ENCODE data around the gene KLF16. TPM values are rescaled to one million over a fixed set of nuclear protein-coding genes. Genes with fewer than 3 reads are reported as not detected.

The KLF16 gene
- total and polyA plus RNA-seq, 3 experiments from 2014 or later, result 0.92 to 43.1 (median 42.8) TPM

DNA sequence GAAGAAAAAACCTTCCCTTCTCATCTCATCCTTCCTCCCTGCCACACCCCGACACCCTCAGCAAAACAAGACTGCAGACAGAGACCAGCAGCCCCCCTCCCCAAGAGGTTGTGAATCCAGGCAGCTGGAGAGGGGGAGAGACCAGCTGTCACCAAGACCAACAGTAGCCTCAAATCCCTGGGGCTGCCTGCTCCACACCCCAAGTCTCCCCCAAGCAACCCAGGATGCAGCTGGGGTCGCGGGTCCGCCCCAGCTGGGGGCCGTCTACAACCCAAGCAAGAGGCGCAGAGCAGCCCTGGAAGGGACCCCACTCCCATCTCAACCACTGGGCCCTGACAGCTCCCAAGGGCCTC lies 7.1 kb downstream of the KLF16 start:
- Histone ChIP-seq H3K27me3 (ENCODE audit: insufficient read depth, low read length, poor library complexity, severe bottlenecking) (no peaks in the 10 kb centered on the region), H3K9me3 (ENCODE audit: low read length) (no peaks in the 10 kb centered on the region), H3K4me1 (ENCODE audit: insufficient read depth, low read length) (peaks cover 75% of the 10 kb centered on the region), H3K36me3 (ENCODE audit: insufficient read depth, low read length) (no peaks in the 10 kb centered on the region), H3K4me3 (ENCODE audit: low read length) (peak overlapping the region; percentile 84), H3K27ac (ENCODE audit: low read depth, low read length) (peak overlapping the region; percentile 95)
- no peak for DNase-seq
- peaks cover 0 to 2% (median 1%) of the 10 kb centered on the region in 3 donors for H3K36me3 Mint-ChIP-seq
- H3K4me1 Mint-ChIP-seq, result peaks cover 32 to 79% (median 34%) of the 10 kb centered on the region in 3 donors
- H3K9me3 Mint-ChIP-seq, result no peaks in the 10 kb centered on the region
- ChIA-PET CTCF (interaction anchor here (1.2 to 2.1 kb wide), 2 partner anchors 18 to 19 kb away, joined by 3 to 8 read pairs; no protein-coding TSS in a partner anchor), POLR2A (interaction anchor here (0.5 to 1.8 kb wide), 3 partner anchors 8 to 195 kb away, joined by 4 to 7 read pairs (median 5); no protein-coding TSS in a partner anchor)
- H3K4me3 Mint-ChIP-seq, result peak overlapping the region; percentile 75 to 90 (median 79)
- peak overlapping the region; percentile 81 to 97 (median 92) for H3K27ac Mint-ChIP-seq
- H3K27me3 Mint-ChIP-seq, result peaks cover 0 to 2% of the 10 kb centered on the region in 2 donors

DNA sequence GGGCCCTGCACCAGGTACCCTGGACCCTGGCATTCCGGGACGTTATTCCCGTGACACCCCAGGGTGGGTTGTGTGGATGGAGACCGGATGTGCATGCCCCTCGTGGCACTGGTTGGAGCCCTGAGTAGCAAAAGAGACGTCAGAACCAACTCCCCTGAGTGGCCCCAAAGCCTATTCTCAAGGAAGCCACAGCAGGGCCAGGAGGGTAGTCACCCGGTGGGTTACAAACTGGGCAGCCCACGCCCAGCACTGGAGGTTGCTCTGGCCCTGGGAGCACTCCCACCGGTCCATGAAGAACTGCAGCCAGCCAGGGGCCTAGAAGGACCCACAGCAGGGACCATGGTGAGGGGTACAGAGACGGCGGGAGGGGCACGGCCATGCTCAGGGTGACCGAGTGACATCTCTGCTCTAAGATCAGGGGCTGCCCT lies 7.5 kb downstream of the KLF16 start:
- Mint-ChIP-seq H3K4me3 (peak overlapping the region; percentile 75 to 90 (median 79)), H3K27me3 (peaks cover 0 to 3% of the 10 kb centered on the region in 2 donors), H3K27ac (peak overlapping the region; percentile 81 to 97 (median 92)), H3K36me3 (peaks cover 0 to 2% (median 1%) of the 10 kb centered on the region in 3 donors), H3K4me1 (peaks cover 32 to 79% (median 33%) of the 10 kb centered on the region in 3 donors), H3K9me3 (no peaks in the 10 kb centered on the region)
- no peaks in the 10 kb centered on the region for H3K9me3 ChIP-seq (ENCODE audit: low read length)
- POLR2A ChIA-PET, result interaction anchor here (1.0 to 1.5 kb wide), 2 partner anchors 186 to 239 kb away, joined by 3 read pairs; no protein-coding TSS in a partner anchor
- H3K27ac ChIP-seq (ENCODE audit: low read depth, low read length), result peak overlapping the region; percentile 95
- peak in 1 of 5 donors; percentile 51 for DNase-seq
- peak overlapping the region; percentile 84 for H3K4me3 ChIP-seq (ENCODE audit: low read length)
- H3K27me3 ChIP-seq (ENCODE audit: insufficient read depth, low read length, poor library complexity, severe bottlenecking), result no peaks in the 10 kb centered on the region
- H3K4me1 ChIP-seq (ENCODE audit: insufficient read depth, low read length), result peaks cover 70% of the 10 kb centered on the region
- CTCF ChIA-PET, result interaction anchor here (2.1 kb wide), 1 partner anchor 18 kb away, joined by 8 read pairs; no protein-coding TSS in a partner anchor
- H3K36me3 ChIP-seq (ENCODE audit: insufficient read depth, low read length), result no peaks in the 10 kb centered on the region

DNA sequence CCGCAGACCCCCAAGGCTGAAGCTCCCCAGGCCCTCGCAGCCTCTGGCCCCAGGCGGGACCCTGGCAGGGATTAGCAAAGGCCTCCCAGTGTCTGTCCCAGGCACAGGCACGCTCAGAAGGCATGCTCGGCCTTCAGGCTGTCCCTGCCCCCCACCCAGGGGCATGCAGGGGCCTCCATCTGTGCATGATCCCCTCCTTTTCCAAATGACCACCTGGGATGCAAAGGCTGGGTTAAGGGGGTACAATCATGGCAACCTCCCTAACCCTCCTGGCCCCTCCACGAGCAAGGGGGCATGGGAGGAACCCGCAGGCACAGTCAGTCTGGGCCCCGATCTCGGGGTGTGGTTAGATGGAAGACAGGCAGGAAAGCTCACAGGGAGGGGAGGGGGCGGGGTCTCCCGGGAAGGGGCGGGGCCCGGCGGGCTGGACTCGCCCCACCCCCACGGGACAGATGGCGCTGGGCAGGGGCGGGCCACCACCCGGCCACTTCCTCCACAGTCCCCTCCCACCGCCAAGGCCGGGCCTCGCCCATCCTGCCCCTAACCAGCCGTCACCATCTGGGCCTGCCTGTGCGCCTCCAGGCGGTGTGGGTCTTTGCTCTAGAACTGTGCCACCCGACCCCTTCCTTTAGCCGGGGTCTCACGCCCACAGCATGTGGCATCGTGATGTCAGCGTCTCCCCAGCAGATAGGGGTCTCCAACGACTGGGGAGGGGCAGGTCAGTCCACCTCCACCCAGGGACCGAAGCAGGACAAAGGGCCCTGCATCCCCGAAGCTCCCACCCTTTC lies 8.1 kb downstream of the KLF16 start:
- no peaks in the 10 kb centered on the region for H3K36me3 ChIP-seq (ENCODE audit: insufficient read depth, low read length)
- H3K27me3 Mint-ChIP-seq, result peaks cover 0 to 3% of the 10 kb centered on the region in 2 donors
- ChIA-PET CTCF (interaction anchor here (0.8 to 2.1 kb wide), 3 partner anchors 9 to 21 kb away, joined by 3 to 8 read pairs (median 5); no protein-coding TSS in a partner anchor), POLR2A (interaction anchor here (0.6 to 1.5 kb wide), 3 partner anchors 68 to 240 kb away, joined by 3 read pairs; no protein-coding TSS in a partner anchor)
- H3K36me3 Mint-ChIP-seq, result peaks cover 0 to 2% (median 1%) of the 10 kb centered on the region in 3 donors
- no peaks in the 10 kb centered on the region for H3K27me3 ChIP-seq (ENCODE audit: insufficient read depth, low read length, poor library complexity, severe bottlenecking)
- peaks cover 33 to 79% (median 37%) of the 10 kb centered on the region in 3 donors for H3K4me1 Mint-ChIP-seq
- peaks cover 64% of the 10 kb centered on the region for H3K4me1 ChIP-seq (ENCODE audit: insufficient read depth, low read length)
- peak overlapping the region; percentile 75 to 90 (median 79) for H3K4me3 Mint-ChIP-seq
- H3K9me3 ChIP-seq (ENCODE audit: low read length), result no peaks in the 10 kb centered on the region
- H3K27ac Mint-ChIP-seq, result peak overlapping the region; percentile 84 to 97 (median 92)
- peak overlapping the region; percentile 95 for H3K27ac ChIP-seq (ENCODE audit: low read depth, low read length)
- H3K9me3 Mint-ChIP-seq, result no peaks in the 10 kb centered on the region
- peak; percentile 66 to 88 (median 78) for DNase-seq
- peak overlapping the region; percentile 84 for H3K4me3 ChIP-seq (ENCODE audit: low read length)

DNA sequence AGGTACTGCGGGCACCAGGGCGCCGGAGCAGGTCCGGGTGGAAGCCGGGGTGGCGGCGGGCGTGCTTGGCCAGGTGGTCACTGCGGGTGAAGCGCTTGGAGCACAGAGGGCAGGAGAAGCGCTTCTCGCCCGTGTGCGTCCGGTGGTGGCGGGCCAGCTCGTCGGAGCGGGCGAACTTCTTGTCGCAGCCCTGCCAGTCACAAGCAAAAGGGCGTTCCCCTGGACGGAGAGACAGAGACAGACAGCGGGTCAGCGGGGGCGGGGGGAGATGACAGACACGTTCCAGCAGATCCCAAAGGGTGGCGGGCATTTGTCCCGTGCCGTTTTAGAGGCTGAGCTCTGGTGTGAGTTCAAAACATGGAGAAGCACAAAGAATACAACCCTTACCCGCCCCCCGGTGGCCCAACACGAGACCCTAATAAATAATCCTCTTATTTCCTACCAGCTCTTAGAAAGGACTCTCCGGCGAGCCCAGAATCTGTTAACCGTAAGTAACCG lies 8.8 kb downstream of the KLF16 start:
- peak overlapping the region in 7 of 8 donors; percentile 77 to 97 (median 84) for H3K27ac Mint-ChIP-seq
- peaks cover 0 to 3% of the 10 kb centered on the region in 2 donors for H3K27me3 Mint-ChIP-seq
- Histone ChIP-seq H3K9me3 (ENCODE audit: low read length) (no peaks in the 10 kb centered on the region), H3K36me3 (ENCODE audit: insufficient read depth, low read length) (no peaks in the 10 kb centered on the region), H3K4me1 (ENCODE audit: insufficient read depth, low read length) (peaks cover 63% of the 10 kb centered on the region), H3K27ac (ENCODE audit: low read depth, low read length) (peak overlapping the region; percentile 95), H3K4me3 (ENCODE audit: low read length) (peak overlapping the region; percentile 84), H3K27me3 (ENCODE audit: insufficient read depth, low read length, poor library complexity, severe bottlenecking) (no peaks in the 10 kb centered on the region)
- H3K4me1 Mint-ChIP-seq, result peaks cover 35 to 77% (median 42%) of the 10 kb centered on the region in 3 donors
- POLR2A ChIA-PET, result interaction anchor here (0.6 to 1.5 kb wide), 3 partner anchors 69 to 241 kb away, joined by 3 read pairs; no protein-coding TSS in a partner anchor
- H3K4me3 Mint-ChIP-seq, result peak overlapping the region in 5 of 7 donors; percentile 34 to 86 (median 58)
- peaks cover 0 to 2% (median 1%) of the 10 kb centered on the region in 3 donors for H3K36me3 Mint-ChIP-seq
- H3K9me3 Mint-ChIP-seq, result no peaks in the 10 kb centered on the region
- DNase-seq, result peak in 1 of 5 donors; percentile 37
- CTCF ChIA-PET, result interaction anchor here (0.8 to 2.1 kb wide), 3 partner anchors 10 to 21 kb away, joined by 3 to 8 read pairs (median 5); no protein-coding TSS in a partner anchor

DNA sequence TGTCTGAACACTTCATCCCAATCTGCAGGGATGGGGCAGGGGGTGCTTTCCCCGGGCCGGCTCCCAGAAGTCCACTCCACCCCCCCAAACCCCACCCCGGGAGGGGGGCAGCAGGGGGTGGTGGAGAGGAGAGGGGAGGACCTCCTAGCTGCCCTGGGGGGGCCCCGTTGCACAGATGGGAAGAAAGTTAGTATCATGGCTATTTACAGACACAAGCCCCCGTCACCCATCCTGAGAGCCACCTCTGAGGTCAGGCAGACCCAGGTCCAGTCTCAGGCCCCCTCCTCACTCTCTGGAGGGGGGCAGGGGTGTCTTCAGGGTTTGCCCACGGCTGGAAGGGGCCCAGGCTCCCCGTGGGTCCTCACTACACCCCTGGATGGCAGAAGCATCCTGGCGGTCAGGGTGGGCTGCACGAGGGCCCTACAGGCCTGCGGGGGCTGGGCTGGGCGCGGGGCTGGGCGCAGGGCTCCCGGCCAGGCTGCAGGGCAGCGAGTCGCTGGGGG lies 9.3 kb downstream of the KLF16 start:
- Histone ChIP-seq H3K27ac (ENCODE audit: low read depth, low read length) (peak overlapping the region; percentile 95), H3K4me1 (ENCODE audit: insufficient read depth, low read length) (peaks cover 61% of the 10 kb centered on the region), H3K4me3 (ENCODE audit: low read length) (no peak overlapping the region), H3K36me3 (ENCODE audit: insufficient read depth, low read length) (no peaks in the 10 kb centered on the region), H3K27me3 (ENCODE audit: insufficient read depth, low read length, poor library complexity, severe bottlenecking) (no peaks in the 10 kb centered on the region), H3K9me3 (ENCODE audit: low read length) (no peaks in the 10 kb centered on the region)
- Mint-ChIP-seq H3K27me3 (peaks cover 0 to 3% of the 10 kb centered on the region in 2 donors), H3K27ac (no peak overlapping the region), H3K9me3 (no peaks in the 10 kb centered on the region), H3K4me1 (peaks cover 32 to 74% (median 39%) of the 10 kb centered on the region in 3 donors), H3K36me3 (peaks cover 0 to 2% (median 1%) of the 10 kb centered on the region in 3 donors), H3K4me3 (no peak overlapping the region)
- no peak for DNase-seq
- ChIA-PET POLR2A (interaction anchor here (1.5 kb wide), 1 partner anchor 241 kb away, joined by 3 read pairs; no protein-coding TSS in a partner anchor), CTCF (interaction anchor here (0.8 to 1.5 kb wide), 4 partner anchors 10 to 22 kb away, joined by 3 to 5 read pairs (median 3); no protein-coding TSS in a partner anchor)

DNA sequence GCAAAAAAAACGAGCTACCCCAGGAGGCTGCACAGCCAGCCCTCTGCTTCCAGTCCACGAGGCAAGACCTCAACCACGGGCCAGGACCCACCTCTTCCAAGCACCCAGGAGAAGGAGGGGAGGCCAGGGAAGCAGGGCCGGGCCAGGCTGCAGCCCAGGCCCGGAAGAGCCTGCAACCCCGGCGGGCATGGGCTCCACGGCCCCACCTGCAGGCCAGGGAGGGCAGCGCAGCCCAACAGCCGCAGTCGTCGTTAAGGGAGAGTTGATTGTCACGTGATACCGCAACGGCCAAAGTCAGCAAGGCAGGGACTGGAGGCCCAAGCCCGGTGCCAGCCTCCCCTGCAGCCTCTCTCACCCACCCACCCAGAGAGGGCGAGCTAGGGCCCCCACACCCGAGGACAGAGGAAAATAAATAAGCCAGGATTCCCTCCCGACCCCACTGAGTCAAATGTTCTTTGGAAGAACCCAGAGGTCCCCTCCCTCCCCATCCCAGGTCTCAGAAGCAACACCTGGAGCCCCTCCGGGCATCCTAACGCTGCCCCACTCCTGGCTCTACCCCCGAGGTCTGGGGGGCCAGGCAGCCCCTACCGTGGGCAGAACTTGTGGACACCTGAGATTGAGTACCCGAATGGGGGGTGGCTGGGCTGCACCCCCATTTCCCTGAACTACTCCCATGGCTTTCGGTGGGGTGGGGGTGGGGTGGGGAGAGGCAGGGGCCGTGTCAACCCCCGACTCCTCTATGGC lies 9.9 kb downstream of the KLF16 start:
- DNase-seq, result peak; percentile 73 to 85 (median 78)
- no peaks in the 10 kb centered on the region for H3K27me3 ChIP-seq (ENCODE audit: insufficient read depth, low read length, poor library complexity, severe bottlenecking)
- H3K27ac Mint-ChIP-seq, result peak overlapping the region; percentile 67 to 94 (median 88)
- no peaks in the 10 kb centered on the region for H3K9me3 Mint-ChIP-seq
- peaks cover 60% of the 10 kb centered on the region for H3K4me1 ChIP-seq (ENCODE audit: insufficient read depth, low read length)
- peaks cover 0 to 2% (median 1%) of the 10 kb centered on the region in 3 donors for H3K36me3 Mint-ChIP-seq
- CTCF ChIA-PET, result interaction anchor here (0.7 to 1.5 kb wide), 4 partner anchors 11 to 56 kb away, joined by 3 read pairs; no protein-coding TSS in a partner anchor
- peaks cover 34 to 72% (median 41%) of the 10 kb centered on the region in 3 donors for H3K4me1 Mint-ChIP-seq
- peak overlapping the region; percentile 57 to 89 (median 71) for H3K4me3 Mint-ChIP-seq
- peak overlapping the region; percentile 54 for H3K27ac ChIP-seq (ENCODE audit: low read depth, low read length)
- H3K27me3 Mint-ChIP-seq, result peaks cover 0 to 3% of the 10 kb centered on the region in 2 donors
- POLR2A ChIA-PET, result interaction anchor here (0.6 to 0.9 kb wide), 2 partner anchors 11 to 88 kb away, joined by 3 to 5 read pairs; no protein-coding TSS in a partner anchor
- H3K9me3 ChIP-seq (ENCODE audit: low read length), result no peaks in the 10 kb centered on the region
- no peak overlapping the region for H3K4me3 ChIP-seq (ENCODE audit: low read length)
- no peaks in the 10 kb centered on the region for H3K36me3 ChIP-seq (ENCODE audit: insufficient read depth, low read length)
